Tibial artery (tissue), 4 donors: ENCODE data around the gene PPP1R2C.

Source experiments
- DNase-seq, 2 donors: peaks; one replicate each; pipeline ENCODE4 v3.0.0-alpha.2; 2019
- H3K27ac ChIP-seq, 2 donors: fragments of 200-600 bp; sonication (generic) in 1 of 2; 1 replicate in 1 of 2; 2 replicates in 1 of 2; pipeline ENCODE4 v1.5.1; 2018 to 2019; ENCODE audit warnings: mild to moderate bottlenecking in 1 of 2
- H3K27me3 ChIP-seq, 2 donors: fragments of 200-600 bp; sonication (generic) in 1 of 2; one replicate each; pipeline versions ENCODE4 v1.5.1 to v1.6.0; 2016 to 2019
- H3K36me3 ChIP-seq, 3 donors: fragments of 200-600 bp; sonication (generic) in 2 of 3; one replicate each; pipeline ENCODE4 v1.5.1; 2016 to 2019; ENCODE audit warnings: mild to moderate bottlenecking in 2 of 3
- H3K4me1 ChIP-seq, 4 donors: fragments of 200-600 bp; sonication (generic) in 2 of 4; 1 replicate in 3 of 4; 2 replicates in 1 of 4; pipeline ENCODE4 v1.5.1; 2016 to 2019
- H3K4me3 ChIP-seq, 2 donors: fragments of 200-600 bp; sonication (generic) in 1 of 2; 1 replicate in 1 of 2; 2 replicates in 1 of 2; pipeline ENCODE4 v1.5.1; 2018 to 2019; ENCODE audit warnings: mild to moderate bottlenecking in 2 of 2
- H3K9me3 ChIP-seq, 3 donors: fragments of 200-600 bp; sonication (generic) in 1 of 3; one replicate each; pipeline ENCODE4 v1.5.1; 2016 to 2019
- CTCF ChIP-seq, 2 experiments: fragments of 200-600 bp in 1 of 2; fragments of 450-650 bp in 1 of 2; IDR thresholded peaks; one replicate each; pipeline ENCODE4 v1.5.1; 2017 to 2019; ENCODE audit warnings: antibody characterized with exemption in 2 of 2, mild to moderate bottlenecking in 1 of 2, moderate library complexity in 1 of 2
- intact Hi-C: fragments of 100-400 bp; cut with DNase I; formaldehyde crosslinking; loops from one replicate; pipeline ENCODE4 v1.15.0; 2023; ENCODE audit warnings: low total_unique reads

Gene PPP1R2C

GRCh38 chrX:42739258-42739657 lies 38.7 kb downstream of the PPP1R2C start:
- H3K36me3 ChIP-seq: no peaks in the 10 kb centered on the region
- no peak overlapping the region for H3K4me3 ChIP-seq
- H3K27me3 ChIP-seq: no peaks in the 10 kb centered on the region
- intact Hi-C loops: no loop called here
- DNase-seq: no peak
- no peak for TF ChIP-seq CTCF (IDR thresholded peaks at IDR 0.05)
- H3K4me1 ChIP-seq: peaks cover 0 to 27% (median 0%) of the 10 kb centered on the region in 4 donors
- H3K27ac ChIP-seq: peak overlapping the region; percentile 30 to 52
- H3K9me3 ChIP-seq: no peaks in the 10 kb centered on the region

- TF ChIP-seq CTCF (IDR thresholded peaks at IDR 0.05): no peak
- intact Hi-C loops: no loop called here
Measured at GRCh38 chrX:42738552-42738951, 39.4 kb downstream of the PPP1R2C start.

GRCh38 chrX:42735250-42735649 lies 42.7 kb downstream of the PPP1R2C start:
- H3K9me3 ChIP-seq: no peaks in the 10 kb centered on the region
- DNase-seq: no peak
- peaks cover 0 to 21% (median 0%) of the 10 kb centered on the region in 4 donors for H3K4me1 ChIP-seq
- no peaks in the 10 kb centered on the region for H3K36me3 ChIP-seq
- H3K27me3 ChIP-seq: no peaks in the 10 kb centered on the region
- H3K4me3 ChIP-seq: no peak overlapping the region
- intact Hi-C loops: no loop called here
- TF ChIP-seq CTCF (IDR thresholded peaks at IDR 0.05): no peak
- no peak overlapping the region for H3K27ac ChIP-seq

More at GRCh38 chrX:42738552-42738951, 39.4 kb downstream of the PPP1R2C start:
- Histone ChIP-seq H3K4me1 (peaks cover 0 to 27% (median 0%) of the 10 kb centered on the region in 4 donors), H3K9me3 (no peaks in the 10 kb centered on the region), H3K27me3 (no peaks in the 10 kb centered on the region), H3K36me3 (no peaks in the 10 kb centered on the region), H3K27ac (peak overlapping the region; percentile 27 to 52), H3K4me3 (no peak overlapping the region)
- no peak for DNase-seq

- H3K36me3 ChIP-seq: no peaks in the 10 kb centered on the region
- H3K27ac ChIP-seq: peak overlapping the region in 1 of 2 donors; percentile 41
- H3K4me3 ChIP-seq: no peak overlapping the region
- intact Hi-C loops: no loop called here
- TF ChIP-seq CTCF (IDR thresholded peaks at IDR 0.05): no peak
- H3K27me3 ChIP-seq: no peaks in the 10 kb centered on the region
- DNase-seq: no peak
- H3K9me3 ChIP-seq: no peaks in the 10 kb centered on the region
- peaks cover 0 to 10% (median 0%) of the 10 kb centered on the region in 4 donors for H3K4me1 ChIP-seq
Measured at GRCh38 chrX:42732506-42732905, 45.5 kb downstream of the PPP1R2C start.
